Measurements from ENCODE around the gene TPCN2.

Gene TPCN2

GRCh38 chr11:69010964-69011623, 37.6 kb upstream of the TPCN2 start:
- peak; percentile 97 for DNase-seq

GRCh38 chr11:69011624-69012091, 37.1 kb upstream of the TPCN2 start:
- DNase-seq = no peak

GRCh38 chr11:69012092-69013008, 36.4 kb upstream of the TPCN2 start:
- DNase-seq = no peak

- DNase-seq = peak; percentile 99
These were observed 35.5 kb upstream of the TPCN2 start, which contains the start of gene MRGPRF for GRCh38 chr11:69013009-69013951. Gene MRGPRF (minus strand): TSS chr11:69013246. CDS start chr11:69009901, 3,345 bp downstream.

GRCh38 chr11:69014084-69014851, 34.5 kb upstream of the TPCN2 start:
- DNase-seq = no peak

GRCh38 chr11:69014898-69015549, 33.7 kb upstream of the TPCN2 start:
- no peak for DNase-seq

- DNase-seq = no peak
These were observed 30.8 kb upstream of the TPCN2 start for GRCh38 chr11:69017951-69018350.

- no peak for DNase-seq
These were observed 29.8 kb upstream of the TPCN2 start for GRCh38 chr11:69018924-69019323.

- DNase-seq = no peak
These were observed 26.5 kb upstream of the TPCN2 start for GRCh38 chr11:69022260-69022659.

- DNase-seq = no peak
These were observed 24.2 kb upstream of the TPCN2 start for GRCh38 chr11:69024509-69024908.

GRCh38 chr11:69027704-69028372, 20.9 kb upstream of the TPCN2 start:
- no peak for DNase-seq

- no peak for DNase-seq
These were observed 18.4 kb upstream of the TPCN2 start for GRCh38 chr11:69030301-69030700.

GRCh38 chr11:69032833-69033232, 15.9 kb upstream of the TPCN2 start:
- DNase-seq = no peak

- DNase-seq = no peak
These were observed 15.3 kb upstream of the TPCN2 start for GRCh38 chr11:69033431-69033830.

- DNase-seq = no peak
These were observed 14.4 kb upstream of the TPCN2 start for GRCh38 chr11:69034123-69034867.

GRCh38 chr11:69035150-69035945, 13.4 kb upstream of the TPCN2 start:
- DNase-seq = no peak

GRCh38 chr11:69035946-69036340, 12.8 kb upstream of the TPCN2 start:
- DNase-seq = no peak

GRCh38 chr11:69037074-69037473, 11.7 kb upstream of the TPCN2 start:
- no peak for DNase-seq

GRCh38 chr11:69037544-69037943, 11.2 kb upstream of the TPCN2 start:
- no peak for DNase-seq
